ENCODE measurements around the gene HTT.

The HTT gene

GRCh38 chr4:3239998-3240920, 165.8 kb downstream of the HTT start:
- no peak for DNase-seq

- no peak for DNase-seq
Observed at GRCh38 chr4:3240936-3241522, 166.5 kb downstream of the HTT start.

GRCh38 chr4:3241898-3242524, 167.5 kb downstream of the HTT start:
- no peak for DNase-seq

- no peak for DNase-seq
Observed at GRCh38 chr4:3243136-3243780, 168.8 kb downstream of the HTT start.

- DNase-seq, result no peak
Observed at GRCh38 chr4:3244002-3244401, 169.5 kb downstream of the HTT start.

GRCh38 chr4:3244747-3245146, 170.3 kb downstream of the HTT start:
- no peak for DNase-seq

GRCh38 chr4:3245676-3246075, 171.2 kb downstream of the HTT start:
- DNase-seq, result no peak

DNA sequence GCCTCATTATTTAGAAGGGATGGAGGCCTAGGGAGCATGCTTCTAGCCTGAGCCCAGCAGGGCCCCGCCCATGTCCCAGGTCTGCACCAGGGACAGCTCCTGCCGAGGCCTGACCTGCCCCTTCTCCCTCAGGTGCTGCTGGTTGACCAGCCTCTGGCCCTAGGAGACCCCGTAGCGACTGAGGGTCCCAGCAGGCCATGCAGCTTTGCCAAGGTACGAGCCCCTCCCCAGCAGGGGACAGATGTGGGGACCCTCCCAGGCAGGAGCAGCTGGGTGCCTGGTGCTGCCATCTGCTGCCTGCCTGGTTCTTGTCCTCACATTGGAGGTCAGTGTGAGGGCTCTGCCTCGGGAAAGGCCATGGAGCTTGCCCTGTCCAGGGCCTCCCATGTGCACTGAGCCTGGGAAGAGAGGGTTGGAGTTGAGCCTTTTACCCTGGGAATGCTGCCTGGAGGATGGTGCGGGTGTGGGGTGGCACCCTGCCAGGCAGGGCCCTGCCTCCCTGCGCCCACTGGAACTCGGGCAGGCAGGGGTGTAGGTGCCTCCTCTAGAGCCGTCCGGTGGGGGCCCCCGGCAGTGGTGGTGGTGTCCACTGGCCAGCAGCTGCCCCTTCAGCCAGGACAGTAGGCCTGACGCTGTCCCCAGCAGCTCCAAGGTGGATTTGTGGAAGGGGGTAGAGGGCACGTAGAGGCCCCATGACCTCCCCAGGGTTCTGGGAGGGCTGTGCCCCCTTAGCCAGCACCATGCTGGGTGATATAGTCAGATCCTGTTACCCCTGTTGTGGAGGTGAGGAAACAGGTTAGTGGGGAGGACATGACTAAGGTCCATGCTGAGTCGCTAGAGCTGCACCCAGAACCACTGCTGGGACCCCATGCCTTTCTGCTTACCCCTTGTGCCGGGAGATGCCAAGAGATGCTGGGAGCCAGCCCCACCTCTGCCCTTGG, 172.2 kb downstream of the HTT start:
- DNase-seq, result no peak

DNA sequence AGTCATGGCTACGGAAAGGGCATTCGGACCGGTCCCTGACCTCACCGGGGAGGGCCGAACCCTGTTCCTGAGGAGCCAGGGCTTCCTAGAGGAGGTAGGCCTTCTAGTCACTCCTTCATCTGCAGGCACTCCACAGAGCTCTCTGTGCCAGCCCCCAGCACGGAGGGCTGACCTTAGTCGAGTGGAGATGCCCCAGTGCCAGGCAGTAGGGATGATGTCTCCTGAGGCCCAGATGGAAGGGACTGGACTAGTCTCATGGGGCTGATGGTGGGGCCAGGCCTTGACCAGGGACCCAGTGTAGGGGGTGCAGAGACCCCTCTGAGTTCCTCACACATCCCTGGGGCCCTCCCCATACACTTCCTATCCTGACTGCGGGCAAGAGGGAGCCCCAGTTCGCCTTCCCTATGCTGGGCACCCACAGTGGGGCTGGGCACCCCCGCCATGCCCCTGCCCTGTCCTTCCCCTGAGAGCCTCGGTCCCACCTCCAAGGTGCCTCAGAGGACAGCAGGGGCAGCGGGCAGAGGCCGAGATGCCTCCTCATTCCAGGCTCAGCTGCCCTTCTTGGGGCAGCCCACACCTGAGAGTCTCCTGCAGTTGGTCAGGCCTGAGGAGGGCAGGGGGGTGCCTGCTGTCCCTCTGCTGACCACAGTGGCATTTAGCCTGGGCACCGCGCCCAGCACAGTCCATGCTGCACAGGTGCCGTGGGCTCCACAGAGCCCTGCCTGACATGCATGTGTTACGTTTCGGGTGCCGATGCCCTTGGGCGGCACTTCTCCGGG, 173.1 kb downstream of the HTT start:
- DNase-seq, result no peak

GRCh38 chr4:3248178-3248480, 173.6 kb downstream of the HTT start:
- DNase-seq, result no peak

DNA sequence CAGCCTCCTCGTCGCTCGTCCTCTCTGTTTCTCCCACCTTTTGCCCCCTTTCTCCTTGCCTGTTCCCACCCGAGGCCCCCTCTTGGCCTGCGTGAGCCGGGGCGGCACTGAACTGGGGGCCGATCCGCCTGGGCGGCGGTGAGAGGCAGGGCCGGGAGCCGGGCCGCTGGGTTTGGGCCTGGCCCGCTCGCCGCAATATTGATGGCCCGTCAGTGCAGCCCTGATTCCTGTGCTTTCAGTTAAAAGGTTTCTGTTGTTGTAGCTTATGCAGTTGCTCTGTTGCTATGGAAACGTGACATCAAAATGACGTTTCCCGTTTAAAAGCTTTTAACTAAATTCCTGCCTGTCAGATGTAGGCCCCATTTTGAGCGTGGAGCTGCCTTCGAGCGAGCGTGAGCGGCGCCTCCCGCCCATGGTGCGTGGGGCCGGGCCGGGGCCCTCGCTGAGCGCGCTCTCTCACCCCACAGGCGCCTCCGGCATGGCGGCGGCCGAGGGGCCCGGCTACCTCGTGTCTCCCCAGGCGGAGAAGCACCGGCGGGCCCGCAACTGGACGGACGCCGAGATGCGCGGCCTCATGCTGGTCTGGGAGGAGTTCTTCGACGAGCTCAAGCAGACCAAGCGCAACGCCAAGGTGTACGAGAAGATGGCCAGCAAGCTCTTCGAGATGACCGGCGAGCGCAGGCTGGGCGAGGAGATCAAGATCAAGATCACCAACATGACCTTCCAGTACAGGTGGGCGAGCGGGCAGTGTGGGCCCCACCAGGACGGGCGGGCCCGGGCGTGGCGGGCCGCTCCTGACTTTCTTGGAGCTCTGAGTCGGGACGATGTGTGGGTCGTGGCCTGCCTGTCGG, 174.6 kb downstream of the HTT start, which contains the start of gene MSANTD1:
Gene MSANTD1, plus strand, starts transcription at position 349 of the 851 bp plus-strand sequence. Its CDS starts 64 bp downstream, at position 413.
- no peak for DNase-seq

GRCh38 chr4:3249711-3250437, 175.4 kb downstream of the HTT start:
- DNase-seq, result no peak

GRCh38 chr4:3250438-3250955, 176.0 kb downstream of the HTT start:
- peak; percentile 61 for DNase-seq

- DNase-seq, result peak; percentile 53
Observed at GRCh38 chr4:3250956-3251690, 176.6 kb downstream of the HTT start.

DNA sequence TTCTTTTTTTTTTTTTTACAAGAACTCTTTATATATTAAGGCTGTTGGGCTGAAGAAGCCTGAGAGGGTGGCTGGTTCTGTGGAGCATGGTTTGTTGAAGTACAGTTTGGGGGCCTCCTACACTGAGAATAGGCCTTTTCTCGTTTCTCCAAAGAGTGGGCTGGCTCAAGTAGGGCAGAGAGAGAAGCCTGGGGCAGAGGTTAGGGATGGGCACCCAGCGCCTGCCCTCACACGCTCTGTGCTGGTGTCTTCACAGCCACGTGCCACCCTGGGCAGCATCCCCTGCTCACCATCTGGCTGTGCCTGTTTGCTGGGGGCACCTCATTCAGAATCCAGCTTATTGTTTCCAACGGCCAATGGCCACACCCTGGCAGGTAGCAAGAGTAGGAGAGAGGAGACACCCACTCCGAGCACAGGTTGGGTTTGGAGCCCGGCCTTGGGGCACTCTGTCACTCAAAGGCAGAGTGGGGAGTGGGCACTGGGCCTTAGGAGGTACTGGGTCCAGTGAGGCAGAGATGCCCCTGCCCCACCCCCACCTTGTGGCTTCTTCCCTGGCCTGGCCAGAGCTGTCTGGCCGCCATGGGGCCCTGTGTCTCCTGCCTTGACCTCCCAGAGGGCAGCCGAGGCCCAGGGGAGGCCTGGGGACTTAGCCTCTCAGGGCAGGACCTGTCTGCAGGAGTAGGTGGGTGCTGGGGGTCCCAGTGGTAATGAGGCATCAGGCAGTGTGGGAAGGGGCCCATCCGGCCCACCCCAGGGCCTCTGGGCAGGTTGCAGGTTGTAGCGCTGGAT, 177.4 kb downstream of the HTT start:
- DNase-seq, result no peak

- no peak for DNase-seq
Observed at GRCh38 chr4:3252480-3252828, 178.0 kb downstream of the HTT start.

- no peak for DNase-seq
Observed at GRCh38 chr4:3252831-3253641, 178.6 kb downstream of the HTT start.
